D341Med (cell line): ENCODE data around the gene ADGRL3.

Experiments
- DNase-seq: peaks from one replicate; pipeline ENCODE4 v3.0.0; 2012; ENCODE audit warnings: low spot score

Gene ADGRL3

GRCh38 chr4:61997831-61998230, 797.7 kb downstream of the ADGRL3 start:
- no peak for DNase-seq

- no peak for DNase-seq
Observed at GRCh38 chr4:62003695-62004094, 803.6 kb downstream of the ADGRL3 start.

GRCh38 chr4:62004881-62005280, 804.8 kb downstream of the ADGRL3 start:
- DNase-seq = no peak

- DNase-seq = no peak
Observed at GRCh38 chr4:62006108-62006507, 806.0 kb downstream of the ADGRL3 start.

- no peak for DNase-seq
Observed at GRCh38 chr4:62015043-62015739, 815.1 kb downstream of the ADGRL3 start.

- DNase-seq = no peak
Observed at GRCh38 chr4:62018537-62018936, 818.4 kb downstream of the ADGRL3 start.

- no peak for DNase-seq
Observed at GRCh38 chr4:62023633-62024032, 823.5 kb downstream of the ADGRL3 start.

GRCh38 chr4:62028745-62029144, 828.6 kb downstream of the ADGRL3 start:
- no peak for DNase-seq

GRCh38 chr4:62030958-62031357, 830.8 kb downstream of the ADGRL3 start:
- DNase-seq = no peak

GRCh38 chr4:62037571-62037970, 837.4 kb downstream of the ADGRL3 start:
- no peak for DNase-seq

- no peak for DNase-seq
Observed at GRCh38 chr4:62051332-62051731, 851.2 kb downstream of the ADGRL3 start.

GRCh38 chr4:62053974-62054373, 853.8 kb downstream of the ADGRL3 start:
- no peak for DNase-seq

- DNase-seq = no peak
Observed at GRCh38 chr4:62057031-62057430, 856.9 kb downstream of the ADGRL3 start.

GRCh38 chr4:62058571-62058970, 858.4 kb downstream of the ADGRL3 start:
- no peak for DNase-seq

- no peak for DNase-seq
Observed at GRCh38 chr4:62070291-62070852, 870.2 kb downstream of the ADGRL3 start.

GRCh38 chr4:62075089-62075488, 875.0 kb downstream of the ADGRL3 start:
- no peak for DNase-seq

GRCh38 chr4:62075521-62075920, 875.4 kb downstream of the ADGRL3 start:
- no peak for DNase-seq

- DNase-seq = no peak
Observed at GRCh38 chr4:62077406-62077805, 877.3 kb downstream of the ADGRL3 start.

- DNase-seq = no peak
Observed at GRCh38 chr4:62080431-62080830, 880.3 kb downstream of the ADGRL3 start.

GRCh38 chr4:62087706-62088105, 887.6 kb downstream of the ADGRL3 start:
- peak; percentile 36 for DNase-seq

GRCh38 chr4:62093735-62094134, 893.6 kb downstream of the ADGRL3 start:
- no peak for DNase-seq

GRCh38 chr4:62096881-62097280, 896.8 kb downstream of the ADGRL3 start:
- DNase-seq = no peak

- DNase-seq = no peak
Observed at GRCh38 chr4:62115216-62115615, 915.1 kb downstream of the ADGRL3 start.

- DNase-seq = no peak
Observed at GRCh38 chr4:62117886-62118285, 917.8 kb downstream of the ADGRL3 start.
